ENCODE data around the gene SNX6.

DNA sequence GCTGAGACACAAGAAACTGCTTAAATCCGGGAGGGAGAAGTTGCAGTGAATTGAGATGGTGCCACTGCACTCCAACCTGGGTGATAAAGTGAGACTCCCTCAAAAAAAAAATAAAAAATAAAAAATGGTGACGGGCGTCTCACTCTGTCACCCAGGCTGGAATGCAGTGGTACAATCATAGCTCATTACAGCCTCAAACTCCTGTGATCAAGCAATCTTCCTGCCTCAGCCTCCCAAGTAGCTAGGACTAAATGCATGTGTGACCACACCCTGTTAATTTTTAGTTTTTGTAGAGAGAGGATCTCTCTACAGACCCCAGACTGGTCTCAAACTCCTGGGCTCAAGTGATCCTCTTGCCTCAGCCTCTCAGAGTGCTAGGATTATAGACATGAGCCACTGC lies 9.1 kb downstream of the SNX6 start:
- no peak for TF ChIP-seq CTCF (IDR thresholded peaks at IDR 0.05; ENCODE audit: low read length)
- TF ChIP-seq EZH2 (IDR thresholded peaks at IDR 0.05; ENCODE audit: borderline replicate concordance, low read length), result no peak

Measured in OCI-LY1 (cell line).